DLD1 (cell line): ENCODE results near the gene ADAMTS19.

Experiments
- in situ Hi-C: cut with HindIII; loops from 2 replicates; pipeline ENCODE4 v1.10.0; 2017; ENCODE audit warnings: low sequenced_read_pairs

ADAMTS19 gene

GRCh38 chr5:129672006-129672405, 211.9 kb downstream of the ADAMTS19 start:
- in situ Hi-C loops, result no loop called here

- in situ Hi-C loops, result no loop called here
Measured at GRCh38 chr5:129679671-129680070, 219.6 kb downstream of the ADAMTS19 start.

- in situ Hi-C loops, result no loop called here
Measured at GRCh38 chr5:129687941-129688340, 227.8 kb downstream of the ADAMTS19 start.

- in situ Hi-C loops, result no loop called here
Measured at GRCh38 chr5:129689045-129689444, 228.9 kb downstream of the ADAMTS19 start.

- in situ Hi-C loops, result no loop called here
Measured at GRCh38 chr5:129691220-129691619, 231.1 kb downstream of the ADAMTS19 start.

GRCh38 chr5:129696636-129697035, 236.5 kb downstream of the ADAMTS19 start:
- in situ Hi-C loops, result no loop called here

- in situ Hi-C loops, result no loop called here
Measured at GRCh38 chr5:129698661-129699060, 238.6 kb downstream of the ADAMTS19 start.

GRCh38 chr5:129716235-129716634, 256.1 kb downstream of the ADAMTS19 start:
- in situ Hi-C loops, result no loop called here

- in situ Hi-C loops, result no loop called here
Measured at GRCh38 chr5:129716651-129717050, 256.6 kb downstream of the ADAMTS19 start.

- in situ Hi-C loops, result no loop called here
Measured at GRCh38 chr5:129717751-129718310, 257.7 kb downstream of the ADAMTS19 start.

GRCh38 chr5:129718471-129719090, 258.5 kb downstream of the ADAMTS19 start:
- in situ Hi-C loops, result no loop called here

- in situ Hi-C loops, result no loop called here
Measured at GRCh38 chr5:129724222-129724621, 264.1 kb downstream of the ADAMTS19 start.

GRCh38 chr5:129724647-129725046, 264.5 kb downstream of the ADAMTS19 start:
- in situ Hi-C loops, result no loop called here

- in situ Hi-C loops, result no loop called here
Measured at GRCh38 chr5:129739773-129740172, 279.7 kb downstream of the ADAMTS19 start.

GRCh38 chr5:129743541-129744187, 283.6 kb downstream of the ADAMTS19 start:
- in situ Hi-C loops, result no loop called here

- in situ Hi-C loops, result no loop called here
Measured at GRCh38 chr5:129745997-129746396, 285.9 kb downstream of the ADAMTS19 start.

GRCh38 chr5:129746876-129747275, 286.8 kb downstream of the ADAMTS19 start:
- in situ Hi-C loops, result no loop called here

GRCh38 chr5:129747572-129748407, 287.7 kb downstream of the ADAMTS19 start, which contains the start of gene MINAR2:
Gene MINAR2 (plus strand): TSS chr5:129748094. CDS start chr5:129748191, 97 bp downstream.
- in situ Hi-C loops, result no loop called here

GRCh38 chr5:129748913-129749880, 289.1 kb downstream of the ADAMTS19 start:
- in situ Hi-C loops, result no loop called here

GRCh38 chr5:129760636-129761325, 300.7 kb downstream of the ADAMTS19 start:
- in situ Hi-C loops, result no loop called here
